DMS 273 treated with DMSO at 0.1 percent for 48 hours (cell line): ENCODE results near the gene GMDS.
A peak's percentile ranks its signal among the peaks of the same experiment; 100 is the strongest.

ENCODE experiments used
- DNase-seq: peaks from one replicate; lab custom pipeline; 2025; lab: John Stamatoyannopoulos, UW

GMDS gene

DNA sequence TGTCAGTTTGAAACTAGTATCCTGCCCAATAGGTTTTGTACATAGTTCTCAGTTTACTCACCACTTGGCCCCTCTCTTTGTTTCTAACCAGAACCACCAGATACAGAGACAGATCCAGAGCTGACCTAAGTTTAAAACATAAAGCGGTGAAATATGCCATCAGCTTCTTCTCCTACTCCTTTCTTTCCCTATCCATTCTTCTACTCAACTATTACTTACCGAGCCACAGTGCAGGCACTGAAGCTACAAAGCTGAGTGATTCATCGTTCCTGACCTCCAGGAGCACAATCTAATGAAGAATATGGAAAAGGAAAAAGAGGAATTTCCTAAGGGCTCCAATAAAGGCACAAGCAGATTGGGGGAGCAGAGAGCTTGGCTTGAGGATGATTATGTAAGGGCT, 349.7 kb downstream of the GMDS start:
- no peak for DNase-seq

DNA sequence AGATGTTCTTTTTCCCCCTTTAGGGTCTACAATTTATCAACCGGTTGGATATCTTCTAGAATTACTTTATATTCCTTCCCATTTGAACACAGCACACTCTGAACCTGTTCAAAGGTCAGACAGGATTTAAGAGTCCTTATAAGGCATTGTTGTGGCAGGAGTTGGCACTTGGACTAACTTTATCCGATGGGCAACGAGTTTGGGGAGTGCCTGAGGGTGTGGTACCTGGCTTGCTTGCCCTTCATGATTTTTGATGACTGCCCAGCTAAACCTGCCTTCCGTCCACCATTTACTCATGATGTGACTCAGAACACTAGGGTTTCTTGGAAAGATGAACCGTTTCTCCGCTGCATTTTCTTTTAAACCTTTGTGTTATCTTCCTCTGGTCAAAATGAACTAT, 350.5 kb downstream of the GMDS start:
- DNase-seq = no peak

DNA sequence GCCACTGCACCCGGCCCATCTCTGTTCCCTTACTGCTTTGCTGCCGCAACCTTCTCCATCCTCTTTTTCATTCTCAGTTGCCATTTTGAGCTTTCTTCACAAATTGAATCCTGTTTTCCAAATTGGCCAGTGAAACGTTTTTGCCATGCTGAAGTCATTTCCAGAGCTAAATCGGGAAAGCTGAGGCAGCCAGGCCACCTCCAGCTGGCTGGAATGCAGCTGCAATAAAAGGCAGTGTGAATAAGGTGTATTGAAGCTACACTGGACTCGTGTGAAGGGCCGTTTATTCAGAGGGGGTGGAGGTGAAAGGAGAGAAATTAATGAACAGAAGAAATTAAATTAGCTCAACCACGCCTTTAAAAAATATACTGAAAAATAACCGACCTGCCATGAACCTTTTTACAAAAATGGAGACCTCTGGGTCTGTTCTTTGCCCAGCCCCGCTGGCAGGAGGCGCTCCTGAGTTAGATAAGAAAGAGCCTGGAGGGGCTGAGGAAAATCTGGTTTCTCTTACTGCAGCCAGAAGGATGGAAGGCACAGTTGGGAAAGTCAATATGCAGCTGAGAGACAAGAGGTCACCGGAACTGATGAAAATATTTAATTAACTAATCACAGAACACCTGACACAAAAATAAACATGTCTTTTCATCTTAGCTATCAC, 351.8 kb downstream of the GMDS start:
- no peak for DNase-seq

DNA sequence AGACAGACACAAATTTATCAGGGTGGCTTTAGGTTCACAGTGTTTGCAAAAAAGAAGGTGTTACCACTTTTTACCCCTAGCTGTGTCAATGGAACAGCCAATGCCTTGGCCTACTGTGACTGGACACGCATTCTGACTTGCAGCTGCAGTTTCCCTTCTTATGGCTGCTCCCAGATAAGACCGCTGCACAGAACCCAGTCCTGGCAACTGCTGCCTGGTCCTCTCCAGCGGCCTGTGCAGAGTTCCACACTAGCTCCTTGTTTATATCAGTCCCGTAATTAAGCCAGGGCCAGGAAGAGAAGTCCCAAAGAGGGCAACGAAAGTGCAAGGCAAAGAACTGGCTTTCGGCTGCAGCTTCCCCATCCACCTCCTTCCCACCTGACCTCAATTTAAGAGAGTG, 352.7 kb downstream of the GMDS start:
- DNase-seq = no peak

DNA sequence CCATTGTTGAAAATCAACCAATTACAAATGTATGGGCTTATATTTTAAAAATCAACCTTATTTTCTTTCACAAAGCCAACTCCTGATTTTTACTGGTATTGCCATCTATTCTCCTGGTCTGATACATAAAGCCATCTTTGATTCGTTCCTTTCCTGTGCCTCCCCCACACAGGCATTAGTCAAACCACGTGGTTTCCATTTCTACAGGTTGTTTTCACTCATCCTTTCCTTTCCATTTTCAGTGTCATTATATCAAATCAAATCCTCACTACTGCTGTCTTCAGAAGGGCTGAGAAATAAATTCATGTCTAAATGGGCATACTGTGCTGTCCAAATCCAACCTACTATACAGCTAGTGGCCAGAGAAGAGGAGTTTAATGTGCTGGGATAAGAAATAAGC, 354.4 kb downstream of the GMDS start:
- DNase-seq = no peak

DNA sequence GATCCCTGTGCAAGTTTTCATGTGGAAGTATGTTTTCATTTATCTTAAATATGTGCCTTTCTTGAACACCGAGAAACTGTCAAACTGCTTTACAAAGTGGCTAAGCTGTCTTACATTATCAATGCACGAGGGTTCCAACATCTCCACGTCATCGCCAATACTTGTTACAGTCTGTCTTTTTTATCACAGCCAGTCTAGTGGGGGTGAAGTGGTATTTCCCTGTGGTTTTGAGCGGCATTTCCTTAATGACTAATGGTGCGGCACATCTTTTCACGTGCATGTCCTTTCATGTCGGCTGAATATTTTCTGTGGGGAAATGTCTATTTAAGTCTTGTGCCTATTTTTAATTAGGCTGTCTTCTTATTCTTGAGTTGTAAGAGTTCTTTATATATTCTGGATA, 355.3 kb downstream of the GMDS start:
- DNase-seq = no peak

DNA sequence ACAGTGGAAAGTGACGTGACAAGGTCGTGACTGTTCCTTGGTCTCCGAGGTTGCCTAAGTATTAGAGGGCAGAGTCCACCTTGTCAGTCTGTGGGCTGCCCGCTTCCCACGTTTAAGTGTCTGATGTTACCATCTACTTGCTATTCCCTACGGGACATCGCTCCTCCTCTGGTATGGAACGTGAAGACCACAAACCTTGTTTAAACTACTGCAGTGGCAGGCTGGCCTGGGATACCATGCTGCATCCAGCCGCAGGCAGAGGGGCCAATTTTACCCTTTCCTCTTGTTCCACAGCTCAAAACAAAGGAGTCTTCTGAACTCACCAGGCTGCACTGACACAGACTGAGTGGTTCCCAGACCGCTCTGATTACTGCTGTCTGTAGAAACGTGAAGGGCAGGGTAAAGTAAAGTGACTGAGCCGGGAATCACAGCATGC, 359.8 kb downstream of the GMDS start:
- DNase-seq = no peak

DNA sequence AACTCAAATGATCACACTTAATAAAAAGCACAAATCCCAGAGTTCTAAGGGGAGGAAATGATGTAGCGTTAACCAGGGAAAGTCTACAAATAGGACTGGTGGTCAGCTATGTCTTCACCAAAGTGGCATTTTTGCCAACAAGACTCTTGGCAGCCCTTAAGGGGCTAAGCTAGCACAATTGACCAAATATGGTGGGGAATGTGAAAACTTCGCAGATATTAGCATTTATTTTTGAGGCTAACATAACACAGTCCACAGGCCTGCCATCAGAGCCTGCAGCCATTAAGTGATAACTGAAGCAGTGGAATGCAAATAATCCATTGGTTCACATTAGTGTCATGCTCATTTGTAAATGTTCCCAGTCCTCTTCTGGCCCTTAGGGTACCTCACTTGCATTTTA, 361.1 kb downstream of the GMDS start:
- DNase-seq = no peak

DNA sequence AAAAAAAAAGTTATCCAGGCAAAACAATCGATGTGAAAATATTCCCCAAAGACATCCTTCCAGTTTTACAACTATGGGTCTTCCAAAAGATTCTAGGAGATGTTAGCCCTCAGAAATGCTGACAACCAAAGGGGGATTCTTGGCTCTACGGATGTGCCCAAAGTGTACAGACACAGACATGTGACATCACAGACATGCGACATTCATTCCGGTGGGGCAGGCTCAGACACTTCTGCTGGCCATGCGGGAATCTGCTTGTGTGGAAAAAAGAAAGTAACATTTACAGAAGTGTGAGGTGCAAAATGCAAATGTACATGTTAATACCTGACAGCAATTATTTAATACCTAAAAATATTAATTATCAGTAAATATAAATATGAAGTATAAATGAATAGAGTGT, 367.1 kb downstream of the GMDS start:
- DNase-seq = no peak

DNA sequence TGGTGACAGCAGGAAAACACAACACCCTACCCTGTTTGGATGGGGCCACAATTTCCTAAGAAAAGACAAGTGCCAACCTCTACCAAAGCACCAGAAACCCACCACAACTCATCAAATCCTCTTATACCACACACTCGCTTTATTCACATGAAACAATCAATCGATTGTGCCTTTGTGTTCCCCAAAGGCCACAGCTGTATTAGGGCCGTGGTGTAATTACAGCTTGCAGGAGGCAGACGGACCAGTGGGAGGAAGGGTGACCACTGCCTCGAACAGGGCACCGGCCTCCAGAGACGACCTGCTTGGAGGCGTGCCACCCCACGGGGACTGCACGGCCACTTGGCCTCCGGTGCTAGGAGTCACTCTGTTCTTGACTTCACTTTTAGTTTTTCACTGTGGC, 371.6 kb downstream of the GMDS start:
- DNase-seq = no peak

DNA sequence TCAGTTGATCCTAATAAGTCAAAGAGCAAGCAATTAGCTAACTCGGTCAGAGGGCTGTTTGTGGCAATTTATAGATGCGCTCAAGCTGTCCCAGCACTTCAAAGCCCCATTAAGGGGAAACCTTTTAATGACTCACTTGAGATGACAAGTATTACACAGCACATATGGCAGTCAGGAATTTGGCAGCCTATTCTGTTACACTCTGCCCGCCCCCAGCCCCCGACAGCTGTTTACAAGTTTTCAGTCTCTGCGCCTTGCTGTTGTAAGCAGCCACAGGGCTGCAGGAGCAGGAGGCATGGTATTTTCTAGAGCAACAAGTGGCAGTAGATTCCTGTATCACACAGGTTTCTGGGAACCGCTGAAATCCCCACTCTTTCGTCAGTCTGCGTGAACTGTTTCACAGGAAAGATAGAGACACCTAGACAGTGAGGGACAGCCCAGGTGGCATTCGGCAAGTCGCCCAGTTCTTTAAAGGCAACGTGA, 372.7 kb downstream of the GMDS start:
- DNase-seq = peak; percentile 91

DNA sequence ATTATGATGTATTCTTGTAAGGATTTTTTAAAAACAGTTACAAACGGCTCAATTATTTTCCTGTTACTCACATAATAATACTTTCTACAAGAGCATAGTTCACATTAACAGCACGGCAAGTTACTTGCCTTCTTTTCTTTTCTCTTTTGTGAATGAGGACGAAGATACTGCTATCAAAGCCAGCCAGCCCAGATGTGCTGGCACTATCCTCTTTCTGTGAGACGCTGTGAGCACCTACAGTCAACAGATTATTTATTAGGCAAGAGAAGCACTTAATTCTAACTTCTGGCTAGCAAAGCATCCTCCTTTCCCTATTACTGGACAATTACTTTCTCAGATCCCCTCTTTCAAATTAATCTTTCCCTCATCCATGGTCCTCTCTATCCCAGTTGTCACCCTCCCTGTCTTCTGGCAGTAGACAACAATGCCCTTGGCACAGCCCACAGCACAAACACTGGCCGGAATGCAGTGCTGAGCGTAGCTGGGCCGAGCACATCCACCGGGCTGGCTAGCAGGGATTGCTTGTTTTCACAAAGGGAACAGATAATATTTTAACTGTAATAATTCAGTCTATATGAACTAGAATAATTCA, 373.6 kb downstream of the GMDS start:
- DNase-seq = no peak

DNA sequence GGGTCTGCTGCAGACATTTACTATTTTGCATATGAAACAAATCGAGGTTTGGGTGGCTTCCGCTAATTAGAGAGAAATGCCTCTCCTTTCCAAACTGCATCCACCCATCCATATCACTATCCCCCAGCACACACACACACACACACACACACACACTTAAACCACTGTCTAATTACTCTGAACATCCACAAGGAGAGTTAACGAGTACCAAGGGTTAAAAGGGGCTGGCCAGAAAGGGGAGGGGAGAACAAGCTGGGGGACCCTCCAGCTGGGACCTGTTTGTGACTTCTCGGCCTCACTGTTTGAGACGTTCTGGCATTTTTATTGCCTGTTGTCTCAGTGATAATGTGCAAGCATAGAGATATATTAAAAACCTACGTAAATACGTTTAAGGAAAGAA, 374.5 kb downstream of the GMDS start:
- no peak for DNase-seq

DNA sequence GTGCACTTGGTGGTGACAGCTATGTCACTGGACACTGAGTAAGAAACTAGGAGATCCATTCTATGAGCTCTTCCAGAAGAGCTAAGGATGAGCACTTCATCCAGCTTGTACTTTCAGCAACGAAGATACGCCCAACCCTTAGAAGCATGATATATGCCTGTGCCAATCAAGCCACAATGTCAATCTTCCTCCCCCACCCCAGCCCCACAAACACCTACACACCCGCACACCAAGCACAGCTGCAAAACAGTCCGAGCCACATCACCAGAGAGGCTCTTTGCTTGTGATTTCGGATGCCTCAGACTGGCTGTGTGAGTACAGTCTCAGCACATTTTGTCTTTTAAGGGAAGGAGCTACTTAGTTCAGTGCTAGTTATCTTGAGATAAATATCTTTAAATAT, 375.2 kb downstream of the GMDS start:
- DNase-seq = no peak

DNA sequence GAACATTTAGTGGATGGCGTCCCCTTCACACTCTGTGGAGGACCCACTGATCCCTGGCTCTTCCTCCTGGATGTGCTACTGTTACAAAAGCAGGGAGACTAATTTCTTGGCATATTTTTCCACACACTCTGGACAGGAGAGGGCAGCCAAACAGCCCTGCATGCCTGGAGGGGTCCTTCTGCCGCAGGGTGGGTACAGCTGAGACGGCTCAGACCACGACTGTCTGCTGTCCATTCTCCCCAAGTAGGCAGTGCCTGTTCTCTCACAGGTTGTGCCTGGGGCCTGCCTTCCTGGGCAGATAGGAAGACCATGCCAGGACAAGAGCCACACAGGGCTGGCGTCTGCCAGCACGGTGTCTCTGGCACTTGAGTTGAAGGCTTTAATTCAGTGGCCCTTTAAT, 375.6 kb downstream of the GMDS start:
- DNase-seq = no peak

DNA sequence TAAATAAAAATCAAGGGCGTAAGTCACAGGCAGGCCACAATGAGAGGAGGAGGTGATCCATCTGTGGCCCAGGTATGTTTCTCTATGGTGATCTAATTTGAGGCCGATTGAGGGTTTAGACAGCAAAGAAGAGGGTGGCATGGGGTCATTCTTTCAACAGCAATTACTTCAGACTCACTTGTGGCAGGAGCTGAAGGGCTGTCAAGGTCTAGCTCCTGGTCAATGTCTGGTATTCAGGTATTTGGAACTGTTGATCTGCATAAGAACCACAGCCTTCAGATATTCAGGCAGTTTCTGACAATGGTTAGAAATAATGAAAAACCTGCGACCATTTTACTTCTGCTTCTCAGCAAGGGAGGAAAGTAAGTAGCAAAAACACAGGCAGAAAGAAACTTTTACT, 376.1 kb downstream of the GMDS start:
- DNase-seq = no peak

DNA sequence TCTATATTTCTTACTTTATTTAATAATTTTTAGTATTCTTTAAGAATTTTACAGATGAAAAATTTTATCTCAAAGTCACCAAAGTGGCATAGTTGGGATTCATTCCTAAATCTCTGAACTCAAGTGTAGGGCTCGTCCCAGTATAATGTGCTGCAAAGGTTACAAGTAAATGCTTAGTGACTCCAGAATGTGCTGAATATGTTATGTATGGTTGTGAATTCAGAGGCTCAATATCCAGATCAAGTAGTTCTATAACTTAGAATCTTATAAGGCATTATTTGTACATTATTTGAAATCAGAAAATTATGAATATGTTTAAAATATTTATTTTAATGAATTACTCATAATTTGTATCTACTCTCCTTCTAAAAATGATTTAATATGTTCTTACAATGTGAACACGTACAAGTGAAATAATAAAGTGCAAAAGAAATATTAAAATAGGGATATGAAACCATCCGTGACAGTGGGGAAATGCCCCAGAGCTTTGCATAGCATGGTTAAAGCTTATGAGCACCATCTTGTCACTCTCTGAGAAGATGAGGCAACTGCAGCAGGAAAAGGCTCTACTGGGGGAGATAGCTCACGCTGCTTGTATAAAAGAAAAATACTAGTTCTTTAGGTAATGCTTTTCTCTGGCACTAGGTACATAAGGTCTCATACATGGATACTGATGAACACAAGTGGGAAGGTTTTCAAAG, 376.7 kb downstream of the GMDS start:
- DNase-seq = no peak

DNA sequence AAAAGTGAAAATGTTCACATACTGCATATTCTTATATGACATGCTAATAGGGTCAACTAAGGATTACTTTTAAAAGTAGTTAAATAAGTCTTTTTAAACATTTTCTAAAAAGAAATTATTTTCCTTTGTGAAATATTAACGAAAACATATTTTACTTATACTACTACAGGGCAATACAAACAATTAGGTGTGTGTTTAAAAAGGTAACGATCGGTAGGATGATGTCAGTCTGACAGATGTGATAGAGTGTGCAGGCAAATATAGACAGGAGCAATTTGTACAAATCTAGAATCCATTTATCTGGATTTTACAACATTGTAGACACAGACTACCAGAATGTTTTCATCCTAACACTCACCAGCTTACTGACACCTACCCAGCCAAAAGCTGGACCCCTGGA, 378.2 kb downstream of the GMDS start:
- no peak for DNase-seq

DNA sequence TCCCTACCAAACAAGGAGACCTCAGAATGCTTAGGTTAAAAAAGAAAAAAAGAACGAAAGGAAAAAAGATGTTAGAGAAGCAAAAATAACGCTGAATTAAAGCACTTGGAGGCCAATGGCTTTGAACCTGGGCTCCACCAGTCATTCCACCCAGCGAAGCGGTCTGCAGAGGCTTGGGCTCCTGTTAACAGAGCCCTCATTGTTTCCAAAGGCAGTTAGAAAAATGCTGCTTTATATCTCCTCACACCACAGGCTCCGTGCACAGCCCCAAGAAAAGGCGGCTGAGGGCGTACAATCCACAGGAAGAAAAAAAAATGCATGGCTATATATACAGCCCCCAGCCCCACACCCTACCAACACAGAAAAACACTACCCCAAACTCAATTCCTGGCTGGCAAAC, 379.8 kb downstream of the GMDS start:
- no peak for DNase-seq

DNA sequence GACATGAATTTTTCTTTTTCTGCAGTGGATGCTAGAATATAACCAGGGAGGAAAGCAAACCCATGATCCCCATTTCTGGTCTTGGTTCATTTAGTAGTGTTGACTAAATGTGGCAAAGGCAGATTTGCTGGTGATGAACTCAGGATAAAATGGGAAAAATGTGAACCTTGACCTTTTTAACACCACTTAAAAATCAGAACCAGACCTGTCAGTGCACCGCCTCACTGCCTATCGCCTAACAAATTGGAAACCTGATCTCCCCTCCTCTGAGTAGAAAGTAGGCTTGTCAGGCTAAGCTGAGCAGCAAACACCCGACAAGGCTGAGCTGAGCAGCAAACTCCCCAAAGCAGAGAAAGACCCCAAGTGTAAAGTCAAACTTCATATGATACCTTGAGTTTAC, 380.9 kb downstream of the GMDS start:
- no peak for DNase-seq

DNA sequence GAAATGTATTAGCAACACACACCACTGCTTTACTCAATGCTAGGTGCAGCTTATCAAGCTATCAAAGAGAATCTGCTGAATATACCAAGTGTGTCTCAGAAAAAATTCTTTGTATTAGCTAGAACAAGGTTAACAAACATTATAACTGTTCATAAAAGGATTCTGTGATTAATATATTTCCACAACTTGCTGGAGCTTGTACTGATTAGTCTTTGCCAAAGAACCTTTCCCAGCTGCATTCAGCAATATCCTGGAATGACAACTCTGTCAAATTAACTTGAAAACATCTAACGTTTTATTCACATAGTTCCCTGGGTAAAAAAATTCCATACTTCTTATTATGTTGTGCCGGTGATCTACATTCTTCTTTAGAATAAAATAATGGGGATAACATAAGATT, 383.0 kb downstream of the GMDS start:
- no peak for DNase-seq

DNA sequence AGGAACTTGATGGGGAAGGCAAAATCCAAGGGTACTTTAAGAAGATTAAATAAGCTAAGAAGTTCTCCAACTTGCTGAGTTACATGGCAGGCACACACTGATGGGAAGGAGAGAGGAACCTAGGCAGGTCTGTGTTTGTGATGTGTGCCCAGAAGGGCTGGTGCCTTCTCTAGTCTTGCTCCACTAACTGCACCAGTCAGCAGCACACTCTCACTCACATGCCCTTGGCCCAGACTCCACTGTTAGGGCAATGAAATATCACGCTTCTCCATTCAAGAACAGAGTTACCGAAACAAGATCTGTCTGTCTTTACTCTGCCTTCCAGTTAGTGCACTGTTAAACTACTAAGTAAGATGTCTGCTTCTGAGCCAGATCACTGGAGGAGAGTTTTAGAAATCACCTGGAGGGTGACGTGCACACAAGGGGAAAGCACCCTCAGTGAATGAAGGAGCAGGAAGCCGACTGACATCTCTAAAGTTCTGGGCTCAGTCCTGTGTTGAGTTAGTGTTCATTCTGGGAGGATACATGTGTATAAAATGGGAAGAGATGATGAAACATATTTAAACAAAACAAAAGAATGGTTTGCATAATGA, 384.6 kb downstream of the GMDS start:
- no peak for DNase-seq

DNA sequence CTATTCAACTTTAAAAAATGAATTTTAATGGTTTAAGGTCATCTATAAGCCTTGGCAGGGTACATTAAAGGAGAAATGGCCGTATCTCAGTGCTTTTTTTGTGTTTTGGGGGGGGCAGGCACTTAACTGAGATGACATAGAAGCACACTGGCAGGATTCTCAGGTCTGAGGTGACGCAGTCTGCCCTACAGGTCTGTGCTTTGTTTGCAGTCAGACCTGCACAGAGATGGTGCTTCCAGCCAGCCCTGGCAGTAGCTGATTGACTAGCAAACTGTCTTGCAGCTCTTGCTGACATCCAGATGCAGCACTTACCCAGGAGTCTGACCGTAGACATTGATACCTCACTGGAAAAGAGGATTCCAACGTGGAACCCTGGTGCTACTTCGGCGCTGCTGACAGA, 386.5 kb downstream of the GMDS start:
- DNase-seq = no peak
